ENCODE results near the gene CDS2.

CDS2 gene

GRCh38 chr20:5222919-5223634 is 96.3 kb downstream of the CDS2 start:
- H2BK120ac ChIP-seq (ENCODE audit: insufficient read depth, low read length, poor library complexity) = no peak overlapping the region
- no peak overlapping the region for H3K4me3 ChIP-seq (ENCODE audit: low read depth, low read length)
- no peaks in the 10 kb centered on the region for H3K27me3 ChIP-seq (ENCODE audit: insufficient read depth, low read length)
- H4K8ac ChIP-seq (ENCODE audit: low read depth, low read length) = no peak overlapping the region
- no peaks in the 10 kb centered on the region for H3K79me2 ChIP-seq (ENCODE audit: control insufficient read depth, insufficient read depth, low read length, poor library complexity)
- H3K14ac ChIP-seq (ENCODE audit: low read length) = no peak overlapping the region
- no peak overlapping the region for H2AK5ac ChIP-seq (ENCODE audit: low read length)
- no peak overlapping the region for H2BK5ac ChIP-seq (ENCODE audit: low read depth, low read length, poor library complexity)
- no peak overlapping the region for H3K23ac ChIP-seq (ENCODE audit: low read length)
- no peak overlapping the region for H2AFZ ChIP-seq (ENCODE audit: insufficient read depth, low read length, poor library complexity)
- no peak overlapping the region for H3K4ac ChIP-seq (ENCODE audit: low read depth, low read length)
- no peaks in the 10 kb centered on the region for H3K79me1 ChIP-seq (ENCODE audit: low read length)
- WGBS (ENCODE audit: extremely low coverage, insufficient coverage, insufficient read length) = no CpG with 5 or more reads among the region's 11 CpGs
- peak; percentile 54 to 86 for DNase-seq
- H3K4me2 ChIP-seq (ENCODE audit: low read length) = no peak overlapping the region
- no peak overlapping the region for H3K18ac ChIP-seq (ENCODE audit: low read length)
- no peak overlapping the region for H3K9ac ChIP-seq (ENCODE audit: low read length)
- no peaks in the 10 kb centered on the region for H3K4me1 ChIP-seq (ENCODE audit: control insufficient read depth in 1 of 2, insufficient read depth in 2 of 2, low read length in 2 of 2)
- H3K9me3 ChIP-seq (ENCODE audit: insufficient read depth, low read depth, low read length) = peaks cover 2% of the 10 kb centered on the region
- H2BK12ac ChIP-seq (ENCODE audit: low read length) = no peak overlapping the region
- no peak overlapping the region for H4K12ac ChIP-seq (ENCODE audit: low read depth, low read length)
- H3K36me3 ChIP-seq (ENCODE audit: control insufficient read depth in 1 of 2, insufficient read depth in 2 of 2, low read length in 2 of 2) = no peaks in the 10 kb centered on the region
- no peak overlapping the region for H3K27ac ChIP-seq (ENCODE audit: low read depth, low read length)
- no peak overlapping the region for H4K91ac ChIP-seq (ENCODE audit: low read depth, low read length)

- Histone ChIP-seq H3K4me3 (ENCODE audit: low read depth, low read length) (no peak overlapping the region), H3K79me1 (ENCODE audit: low read length) (no peaks in the 10 kb centered on the region), H3K79me2 (ENCODE audit: control insufficient read depth, insufficient read depth, low read length, poor library complexity) (no peaks in the 10 kb centered on the region), H3K36me3 (ENCODE audit: control insufficient read depth in 1 of 2, insufficient read depth in 2 of 2, low read length in 2 of 2) (no peaks in the 10 kb centered on the region), H3K4ac (ENCODE audit: low read depth, low read length) (no peak overlapping the region), H2BK120ac (ENCODE audit: insufficient read depth, low read length, poor library complexity) (no peak overlapping the region), H3K4me1 (ENCODE audit: control insufficient read depth in 1 of 2, insufficient read depth in 2 of 2, low read length in 2 of 2) (no peaks in the 10 kb centered on the region), H2BK5ac (ENCODE audit: low read depth, low read length, poor library complexity) (no peak overlapping the region), H3K14ac (ENCODE audit: low read length) (no peak overlapping the region), H3K18ac (ENCODE audit: low read length) (no peak overlapping the region), H3K9me3 (ENCODE audit: insufficient read depth, low read depth, low read length) (no peaks in the 10 kb centered on the region), H4K12ac (ENCODE audit: low read depth, low read length) (no peak overlapping the region), H4K91ac (ENCODE audit: low read depth, low read length) (no peak overlapping the region), H4K8ac (ENCODE audit: low read depth, low read length) (no peak overlapping the region), H3K23ac (ENCODE audit: low read length) (no peak overlapping the region), H3K9ac (ENCODE audit: low read length) (no peak overlapping the region), H3K27ac (ENCODE audit: low read depth, low read length) (no peak overlapping the region), H2AFZ (ENCODE audit: insufficient read depth, low read length, poor library complexity) (no peak overlapping the region), H2AK5ac (ENCODE audit: low read length) (no peak overlapping the region), H2BK12ac (ENCODE audit: low read length) (no peak overlapping the region), H3K27me3 (ENCODE audit: insufficient read depth, low read length) (no peaks in the 10 kb centered on the region), H3K4me2 (ENCODE audit: low read length) (no peak overlapping the region)
- no CpG with 5 or more reads among the region's 4 CpGs for whole genome bisulfite sequencing (ENCODE audit: extremely low coverage, insufficient coverage, insufficient read length)
- no peak for DNase-seq
Measured at GRCh38 chr20:5230544-5230943, 103.7 kb downstream of the CDS2 start.

DNA sequence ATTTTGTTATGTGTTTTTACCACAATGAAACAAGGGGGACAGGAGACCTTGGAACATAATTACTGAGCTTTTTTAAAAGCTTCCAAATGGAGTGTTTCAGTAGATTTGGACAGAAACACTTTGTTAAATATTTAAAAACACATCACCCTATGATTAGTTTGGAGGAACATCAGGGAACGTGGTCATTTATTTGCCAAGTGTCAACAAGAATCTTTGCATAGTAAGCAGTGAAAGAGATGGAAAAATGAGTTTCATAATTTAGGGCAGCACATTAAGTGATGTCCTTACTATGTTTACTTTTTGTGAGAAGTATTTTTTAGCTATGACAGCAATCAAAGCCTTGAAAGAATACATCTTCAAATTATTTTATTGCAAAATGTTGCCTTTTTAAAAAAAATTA is 107.3 kb downstream of the CDS2 start:
- Histone ChIP-seq H2AK5ac (ENCODE audit: low read length) (no peak overlapping the region), H3K4me3 (ENCODE audit: low read depth, low read length) (no peak overlapping the region), H3K9me3 (ENCODE audit: insufficient read depth, low read depth, low read length) (no peaks in the 10 kb centered on the region), H3K18ac (ENCODE audit: low read length) (no peak overlapping the region), H2BK120ac (ENCODE audit: insufficient read depth, low read length, poor library complexity) (no peak overlapping the region), H3K4me2 (ENCODE audit: low read length) (no peak overlapping the region), H3K4ac (ENCODE audit: low read depth, low read length) (no peak overlapping the region), H3K27me3 (ENCODE audit: insufficient read depth, low read length) (no peaks in the 10 kb centered on the region), H2BK5ac (ENCODE audit: low read depth, low read length, poor library complexity) (no peak overlapping the region), H3K23ac (ENCODE audit: low read length) (no peak overlapping the region), H3K9ac (ENCODE audit: low read length) (no peak overlapping the region), H3K79me2 (ENCODE audit: control insufficient read depth, insufficient read depth, low read length, poor library complexity) (no peaks in the 10 kb centered on the region), H3K14ac (ENCODE audit: low read length) (no peak overlapping the region), H4K8ac (ENCODE audit: low read depth, low read length) (no peak overlapping the region), H4K12ac (ENCODE audit: low read depth, low read length) (no peak overlapping the region), H2BK12ac (ENCODE audit: low read length) (no peak overlapping the region), H4K91ac (ENCODE audit: low read depth, low read length) (no peak overlapping the region), H3K36me3 (ENCODE audit: control insufficient read depth in 1 of 2, insufficient read depth in 2 of 2, low read length in 2 of 2) (no peaks in the 10 kb centered on the region), H2AFZ (ENCODE audit: insufficient read depth, low read length, poor library complexity) (no peak overlapping the region), H3K4me1 (ENCODE audit: control insufficient read depth in 1 of 2, insufficient read depth in 2 of 2, low read length in 2 of 2) (no peaks in the 10 kb centered on the region), H3K79me1 (ENCODE audit: low read length) (no peaks in the 10 kb centered on the region), H3K27ac (ENCODE audit: low read depth, low read length) (no peak overlapping the region)
- WGBS (ENCODE audit: extremely low coverage, insufficient coverage, insufficient read length) = no CpG with 5 or more reads among the region's 1 CpG
- DNase-seq = no peak

DNA sequence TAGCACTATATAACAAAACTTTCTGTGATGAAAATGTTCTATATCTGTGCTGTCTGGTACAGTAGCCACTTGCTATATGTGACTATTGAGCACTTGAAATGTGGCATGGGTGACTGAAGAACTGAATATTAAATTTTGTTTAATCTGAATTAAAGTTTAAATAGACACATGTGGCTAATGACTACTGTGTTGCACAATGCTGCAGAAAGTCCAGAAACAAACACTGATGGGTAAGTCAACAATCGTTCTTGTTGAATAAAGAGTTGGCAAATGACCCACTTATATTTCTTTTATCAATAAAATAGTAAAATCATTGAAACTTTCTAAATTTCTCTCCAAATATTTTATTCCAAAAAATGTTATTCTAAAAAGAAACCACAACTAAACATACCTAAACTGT is 108.2 kb downstream of the CDS2 start:
- Histone ChIP-seq H3K9me3 (ENCODE audit: insufficient read depth, low read depth, low read length) (no peaks in the 10 kb centered on the region), H3K9ac (ENCODE audit: low read length) (no peak overlapping the region), H3K79me1 (ENCODE audit: low read length) (no peaks in the 10 kb centered on the region), H2BK12ac (ENCODE audit: low read length) (no peak overlapping the region), H3K18ac (ENCODE audit: low read length) (no peak overlapping the region), H4K91ac (ENCODE audit: low read depth, low read length) (no peak overlapping the region), H3K4me2 (ENCODE audit: low read length) (no peak overlapping the region), H3K4me3 (ENCODE audit: low read depth, low read length) (no peak overlapping the region), H3K27me3 (ENCODE audit: insufficient read depth, low read length) (no peaks in the 10 kb centered on the region), H3K36me3 (ENCODE audit: control insufficient read depth in 1 of 2, insufficient read depth in 2 of 2, low read length in 2 of 2) (no peaks in the 10 kb centered on the region), H3K27ac (ENCODE audit: low read depth, low read length) (no peak overlapping the region), H4K8ac (ENCODE audit: low read depth, low read length) (no peak overlapping the region), H2BK5ac (ENCODE audit: low read depth, low read length, poor library complexity) (no peak overlapping the region), H2BK120ac (ENCODE audit: insufficient read depth, low read length, poor library complexity) (no peak overlapping the region), H4K12ac (ENCODE audit: low read depth, low read length) (no peak overlapping the region), H3K4me1 (ENCODE audit: control insufficient read depth in 1 of 2, insufficient read depth in 2 of 2, low read length in 2 of 2) (no peaks in the 10 kb centered on the region), H3K23ac (ENCODE audit: low read length) (no peak overlapping the region), H2AFZ (ENCODE audit: insufficient read depth, low read length, poor library complexity) (no peak overlapping the region), H3K79me2 (ENCODE audit: control insufficient read depth, insufficient read depth, low read length, poor library complexity) (no peaks in the 10 kb centered on the region), H3K14ac (ENCODE audit: low read length) (no peak overlapping the region), H2AK5ac (ENCODE audit: low read length) (no peak overlapping the region), H3K4ac (ENCODE audit: low read depth, low read length) (no peak overlapping the region)
- no peak for DNase-seq
- no CpG with 5 or more reads among the region's 1 CpG for WGBS (ENCODE audit: extremely low coverage, insufficient coverage, insufficient read length)
